ENCODE data around the gene NTM.

Gene NTM

GRCh38 chr11:132334769-132335280 lies 964.4 kb downstream of the NTM start:
- TF ChIP-seq CTCF (IDR thresholded peaks at IDR 0.05; ENCODE audit: low read depth, low read length), result no peak

GRCh38 chr11:132335311-132335710 lies 964.9 kb downstream of the NTM start:
- no peak for TF ChIP-seq CTCF (IDR thresholded peaks at IDR 0.05; ENCODE audit: low read depth, low read length)
- Histone ChIP-seq H3K9me3 (ENCODE audit: severe bottlenecking) (no peaks in the 10 kb centered on the region), H3K27me3 (ENCODE audit: insufficient read depth, low read depth, severe bottlenecking) (no peaks in the 10 kb centered on the region), H3K27ac (no peak overlapping the region), H3K36me3 (no peaks in the 10 kb centered on the region), H3K4me3 (ENCODE audit: low read depth, low read length) (no peak overlapping the region)
- DNase-seq, result no peak

More at GRCh38 chr11:132334769-132335280, 964.4 kb downstream of the NTM start:
- Histone ChIP-seq H3K9me3 (ENCODE audit: severe bottlenecking) (no peaks in the 10 kb centered on the region), H3K27me3 (ENCODE audit: insufficient read depth, low read depth, severe bottlenecking) (no peaks in the 10 kb centered on the region), H3K36me3 (no peaks in the 10 kb centered on the region), H3K4me3 (ENCODE audit: low read depth, low read length) (no peak overlapping the region), H3K27ac (no peak overlapping the region)
- DNase-seq, result no peak

GRCh38 chr11:132336781-132337535 lies 966.5 kb downstream of the NTM start:
- no peak for TF ChIP-seq CTCF (IDR thresholded peaks at IDR 0.05; ENCODE audit: low read depth, low read length)
- Histone ChIP-seq H3K36me3 (no peaks in the 10 kb centered on the region), H3K27me3 (ENCODE audit: insufficient read depth, low read depth, severe bottlenecking) (no peaks in the 10 kb centered on the region), H3K9me3 (ENCODE audit: severe bottlenecking) (no peaks in the 10 kb centered on the region), H3K4me3 (ENCODE audit: low read depth, low read length) (no peak overlapping the region), H3K27ac (no peak overlapping the region)
- no peak for DNase-seq

GRCh38 chr11:132337819-132338416 lies 967.5 kb downstream of the NTM start:
- H3K9me3 ChIP-seq (ENCODE audit: severe bottlenecking), result no peaks in the 10 kb centered on the region
- DNase-seq, result no peak
- no peaks in the 10 kb centered on the region for H3K27me3 ChIP-seq (ENCODE audit: insufficient read depth, low read depth, severe bottlenecking)
- H3K4me3 ChIP-seq (ENCODE audit: low read depth, low read length), result no peak overlapping the region
- no peak overlapping the region for H3K27ac ChIP-seq
- no peak for TF ChIP-seq CTCF (IDR thresholded peaks at IDR 0.05; ENCODE audit: low read depth, low read length)
- H3K36me3 ChIP-seq, result no peaks in the 10 kb centered on the region

- no peak for TF ChIP-seq CTCF (IDR thresholded peaks at IDR 0.05; ENCODE audit: low read depth, low read length)
- H3K36me3 ChIP-seq, result no peaks in the 10 kb centered on the region
- H3K9me3 ChIP-seq (ENCODE audit: severe bottlenecking), result no peaks in the 10 kb centered on the region
- no peak for DNase-seq
- no peak overlapping the region for H3K27ac ChIP-seq
- H3K27me3 ChIP-seq (ENCODE audit: insufficient read depth, low read depth, severe bottlenecking), result no peaks in the 10 kb centered on the region
- no peak overlapping the region for H3K4me3 ChIP-seq (ENCODE audit: low read depth, low read length)
Measured at GRCh38 chr11:132342408-132342807, 972.0 kb downstream of the NTM start.

Data from WERI-Rb-1 (cell line).